HEK293 (cell line): Measurements from ENCODE around the gene WDR86.

Experiments
- KLF1 ChIP-seq: fragments of 450-650 bp; formaldehyde crosslinking; IDR thresholded peaks from 2 replicates; pipeline ENCODE4 v1.5.1; 2016; ENCODE audit warnings: missing biosample characterization, missing genetic modification characterization
- ZNF121 ChIP-seq: fragments of 450-650 bp; formaldehyde crosslinking; IDR thresholded peaks from 2 replicates; pipeline ENCODE4 v1.5.1; 2016; ENCODE audit warnings: missing biosample characterization, missing genetic modification characterization
- ZNF596 ChIP-seq: fragments of 450-650 bp; IDR thresholded peaks from 2 replicates; pipeline ENCODE4 v1.5.0; 2018; ENCODE audit warnings: missing biosample characterization, mild to moderate bottlenecking, missing genetic modification characterization, moderate library complexity
- TF ChIP-seq, protein P1 (sequence below): fragments of 450-650 bp; formaldehyde crosslinking; IDR thresholded peaks from 2 replicates; pipeline ENCODE4 v1.5.1; 2016; ENCODE audit warnings: missing biosample characterization, missing genetic modification characterization

DNA sequence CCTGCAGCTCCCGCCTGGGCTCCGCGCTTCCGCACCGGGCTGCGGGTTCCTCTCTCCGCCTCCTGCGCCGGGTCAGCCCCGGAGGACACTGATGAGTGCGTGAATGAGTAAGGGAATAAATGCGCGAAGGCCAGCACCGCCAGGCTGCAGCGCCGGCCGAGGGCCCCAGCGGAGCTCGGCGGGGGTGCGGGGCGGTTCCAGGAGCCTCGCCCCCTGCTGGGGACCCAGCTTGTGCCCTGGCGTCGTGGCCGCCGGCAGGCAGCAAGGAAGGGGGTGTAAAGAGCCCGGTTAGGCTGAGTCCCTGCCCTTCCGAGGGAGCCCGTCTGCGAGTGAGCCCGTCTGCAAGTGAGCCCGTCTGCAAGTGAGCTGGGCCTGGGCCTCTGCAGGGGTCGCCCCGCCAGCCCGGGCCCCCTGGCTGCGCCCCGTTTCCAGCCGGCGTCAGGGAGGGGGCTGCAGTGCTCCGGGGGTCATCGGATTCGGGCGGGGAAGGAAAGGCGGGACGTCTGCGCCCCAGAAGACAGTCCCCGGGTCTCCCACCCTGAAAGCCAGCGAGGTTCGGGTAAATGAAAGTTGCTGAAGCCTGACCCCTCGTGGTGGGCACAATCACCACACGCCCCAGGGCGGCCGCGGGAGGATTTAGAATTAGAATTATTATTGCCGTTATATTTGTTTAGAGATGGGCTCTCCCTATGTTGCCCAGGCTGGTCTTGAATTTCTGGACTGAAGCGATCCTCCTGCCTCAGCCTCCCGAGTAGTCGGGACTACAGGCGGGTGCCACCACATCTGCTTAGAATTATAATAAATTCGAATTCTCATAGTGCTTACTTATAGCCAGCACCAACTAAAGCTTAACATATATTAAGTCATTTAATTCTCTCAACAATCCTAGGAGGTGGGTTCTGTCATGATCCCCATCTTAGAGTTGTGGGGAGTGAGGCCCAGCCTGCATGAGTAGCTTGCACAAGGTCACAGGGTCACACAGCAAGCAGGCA lies 38.7 kb upstream of the WDR86 start:
- no peak for TF ChIP-seq ZNF121 (tag by site-specific recombination)
- TF ChIP-seq, protein P1, sequence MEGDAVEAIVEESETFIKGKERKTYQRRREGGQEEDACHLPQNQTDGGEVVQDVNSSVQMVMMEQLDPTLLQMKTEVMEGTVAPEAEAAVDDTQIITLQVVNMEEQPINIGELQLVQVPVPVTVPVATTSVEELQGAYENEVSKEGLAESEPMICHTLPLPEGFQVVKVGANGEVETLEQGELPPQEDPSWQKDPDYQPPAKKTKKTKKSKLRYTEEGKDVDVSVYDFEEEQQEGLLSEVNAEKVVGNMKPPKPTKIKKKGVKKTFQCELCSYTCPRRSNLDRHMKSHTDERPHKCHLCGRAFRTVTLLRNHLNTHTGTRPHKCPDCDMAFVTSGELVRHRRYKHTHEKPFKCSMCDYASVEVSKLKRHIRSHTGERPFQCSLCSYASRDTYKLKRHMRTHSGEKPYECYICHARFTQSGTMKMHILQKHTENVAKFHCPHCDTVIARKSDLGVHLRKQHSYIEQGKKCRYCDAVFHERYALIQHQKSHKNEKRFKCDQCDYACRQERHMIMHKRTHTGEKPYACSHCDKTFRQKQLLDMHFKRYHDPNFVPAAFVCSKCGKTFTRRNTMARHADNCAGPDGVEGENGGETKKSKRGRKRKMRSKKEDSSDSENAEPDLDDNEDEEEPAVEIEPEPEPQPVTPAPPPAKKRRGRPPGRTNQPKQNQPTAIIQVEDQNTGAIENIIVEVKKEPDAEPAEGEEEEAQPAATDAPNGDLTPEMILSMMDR (tag by site-specific recombination), result no peak
- TF ChIP-seq ZNF596, result no peak
- TF ChIP-seq KLF1 (tag by site-specific recombination), result no peak
